ENCODE results near the gene KIAA1328. TPM values are rescaled to one million over a fixed set of nuclear protein-coding genes. Genes with fewer than 3 reads are reported as not detected.

Gene KIAA1328
- total and polyA plus RNA-seq, 3 donors from 2014 or later, result 19.9 to 48.7 (median 35.0) TPM

DNA sequence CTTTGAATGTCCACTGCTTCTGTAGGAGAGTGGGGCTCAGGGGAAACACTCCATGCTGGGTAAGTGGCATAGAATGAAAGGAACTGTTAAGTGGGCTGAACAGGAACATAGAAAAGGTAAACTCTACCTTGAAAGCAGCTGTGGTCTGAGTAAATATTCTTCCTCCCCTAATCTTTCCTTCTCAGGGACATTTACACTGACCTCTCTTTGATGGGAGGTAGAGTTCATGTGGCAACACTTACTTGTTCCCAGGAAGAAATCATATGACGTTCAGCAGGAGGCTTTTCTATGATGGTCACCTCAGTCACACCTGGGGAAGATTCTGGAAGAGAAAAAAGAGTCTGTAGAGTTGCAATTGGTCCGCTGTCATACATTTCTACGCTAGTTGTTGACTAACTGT is 10.3 kb upstream of the KIAA1328 start:
- no peaks in the 10 kb centered on the region for H3K36me3 ChIP-seq (ENCODE audit: low read depth, missing control alignments)
- no peaks in the 10 kb centered on the region for H3K9me3 ChIP-seq
- WGBS, 2 donors, result 95 to 97% methylated on average over 3 of the region's 3 CpGs
- H3K4me3 ChIP-seq, result no peak overlapping the region
- intact Hi-C loops (cut with DNase I; ENCODE audit: low total_unique reads), result no loop called here
- no peaks in the 10 kb centered on the region for H3K4me1 ChIP-seq
- no peak overlapping the region for H3K27ac ChIP-seq
- no peaks in the 10 kb centered on the region for H3K27me3 ChIP-seq
- TF ChIP-seq CTCF (IDR thresholded peaks at IDR 0.05), result no peak
- DNase-seq, result no peak

- no peak for DNase-seq
- Histone ChIP-seq H3K27me3 (no peaks in the 10 kb centered on the region), H3K4me1 (no peaks in the 10 kb centered on the region), H3K4me3 (no peak overlapping the region), H3K36me3 (ENCODE audit: low read depth, missing control alignments) (no peaks in the 10 kb centered on the region), H3K27ac (no peak overlapping the region), H3K9me3 (no peaks in the 10 kb centered on the region)
- TF ChIP-seq POLR2A (IDR thresholded peaks at IDR 0.05) (no peak), CTCF (IDR thresholded peaks at IDR 0.05) (no peak)
- intact Hi-C loops (cut with DNase I; ENCODE audit: low total_unique reads), result no loop called here
Measured at GRCh38 chr18:36819621-36820020, 9.3 kb upstream of the KIAA1328 start.

DNA sequence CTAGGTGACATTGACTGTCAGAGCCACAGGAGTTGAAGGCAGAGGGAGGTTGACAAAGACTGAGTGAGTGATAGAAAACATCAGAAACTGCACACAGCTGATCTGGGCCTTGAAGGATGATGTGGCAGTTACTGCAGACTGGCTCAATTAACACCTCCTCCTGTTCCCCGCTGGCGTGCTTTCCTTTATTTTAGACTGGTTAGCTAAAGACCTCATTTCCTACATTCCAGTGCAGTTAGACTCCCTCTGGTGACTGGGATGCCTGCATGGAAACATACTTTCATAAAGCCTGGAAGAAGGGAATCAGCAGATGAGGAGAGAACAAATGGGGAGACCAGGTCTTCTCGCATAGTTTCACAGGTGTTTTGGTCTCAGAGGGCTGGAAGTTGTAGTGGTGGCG is 7.2 kb upstream of the KIAA1328 start:
- no peaks in the 10 kb centered on the region for H3K27me3 ChIP-seq
- 90 to 94% methylated on average over 4 of the region's 4 CpGs for WGBS, 2 donors
- H3K4me1 ChIP-seq, result no peaks in the 10 kb centered on the region
- no peaks in the 10 kb centered on the region for H3K36me3 ChIP-seq (ENCODE audit: low read depth, missing control alignments)
- DNase-seq, result no peak
- H3K4me3 ChIP-seq, result no peak overlapping the region
- no peak overlapping the region for H3K27ac ChIP-seq
- TF ChIP-seq CTCF (IDR thresholded peaks at IDR 0.05), result no peak
- TF ChIP-seq POLR2A (IDR thresholded peaks at IDR 0.05), result no peak
- intact Hi-C loops (cut with DNase I; ENCODE audit: low total_unique reads), result no loop called here
- no peaks in the 10 kb centered on the region for H3K9me3 ChIP-seq

GRCh38 chr18:36825526-36825925 is 3.4 kb upstream of the KIAA1328 start:
- no peak overlapping the region for H3K27ac ChIP-seq
- H3K9me3 ChIP-seq, result no peaks in the 10 kb centered on the region
- no peaks in the 10 kb centered on the region for H3K36me3 ChIP-seq (ENCODE audit: low read depth, missing control alignments)
- intact Hi-C loops (cut with DNase I; ENCODE audit: low total_unique reads), result no loop called here
- DNase-seq, result no peak
- H3K27me3 ChIP-seq, result no peaks in the 10 kb centered on the region
- no peak overlapping the region for H3K4me3 ChIP-seq
- no peaks in the 10 kb centered on the region for H3K4me1 ChIP-seq
- no peak for TF ChIP-seq CTCF (IDR thresholded peaks at IDR 0.05)
- no peak for TF ChIP-seq POLR2A (IDR thresholded peaks at IDR 0.05)

- no peaks in the 10 kb centered on the region for H3K36me3 ChIP-seq (ENCODE audit: low read depth, missing control alignments)
- DNase-seq, result no peak
- no peak overlapping the region for H3K4me3 ChIP-seq
- H3K27ac ChIP-seq, result no peak overlapping the region
- H3K27me3 ChIP-seq, result no peaks in the 10 kb centered on the region
- TF ChIP-seq POLR2A (IDR thresholded peaks at IDR 0.05), result no peak
- TF ChIP-seq CTCF (IDR thresholded peaks at IDR 0.05), result no peak
- 93 to 94% methylated on average over 3 of the region's 3 CpGs for WGBS, 2 donors
- H3K4me1 ChIP-seq, result no peaks in the 10 kb centered on the region
- H3K9me3 ChIP-seq, result no peaks in the 10 kb centered on the region
- intact Hi-C loops (cut with DNase I; ENCODE audit: low total_unique reads), result no loop called here
Measured at GRCh38 chr18:36826556-36826955, 2.4 kb upstream of the KIAA1328 start.
